HG03097 (cell line): ENCODE measurements around the gene UBE2V1.
"Not testable (repeated sequence)": the region's sequence is repeated elsewhere in the genome, so short reads cannot be mapped to it uniquely, and the experiment has no call there.

ENCODE experiments used
- ATAC-seq: cut with Tn5 transposase; IDR thresholded peaks from one replicate; pipeline ENCODE4 v1.9.1; 2021; ENCODE audit not compliant: unreplicated experiment, low FRiP score

The UBE2V1 gene

DNA sequence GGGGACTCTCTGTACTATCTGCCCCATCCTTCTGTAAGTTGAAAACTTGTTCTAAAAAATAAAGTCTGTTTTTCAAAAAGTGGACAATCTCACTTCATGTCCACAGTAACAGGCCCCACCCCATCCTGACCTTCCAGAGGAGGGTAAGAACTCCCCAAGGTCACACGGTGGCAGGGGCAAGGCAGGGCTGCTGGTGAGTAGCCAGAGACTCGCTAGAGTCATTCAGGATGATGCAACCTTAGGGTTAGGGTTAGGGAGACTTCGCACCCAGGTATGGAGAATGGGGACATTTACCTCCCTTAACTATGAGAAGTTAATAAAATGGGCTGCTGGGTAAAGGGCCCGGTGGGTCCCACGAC, 25.1 kb upstream of the UBE2V1 start:
- no peak for ATAC-seq

DNA sequence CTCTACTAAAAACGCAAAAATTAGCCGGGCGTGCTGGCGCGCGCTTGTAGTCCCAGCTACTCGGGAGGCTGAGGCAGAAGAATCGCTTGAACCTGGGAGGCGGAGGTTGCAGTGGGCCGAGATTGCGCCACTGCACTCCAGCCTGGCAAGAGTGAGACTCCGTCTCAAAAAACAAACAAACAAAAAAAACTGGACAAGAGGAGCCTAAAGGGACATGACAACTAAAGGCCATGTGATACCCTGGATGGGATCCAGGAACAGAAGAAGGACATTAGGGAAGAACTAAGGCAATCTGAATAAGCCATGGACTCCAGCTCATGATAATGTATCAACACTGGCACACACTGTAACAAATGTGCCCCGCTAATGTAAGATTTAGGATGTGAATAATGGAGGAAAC, 24.8 kb upstream of the UBE2V1 start:
- ATAC-seq, result not testable (repeated sequence)

DNA sequence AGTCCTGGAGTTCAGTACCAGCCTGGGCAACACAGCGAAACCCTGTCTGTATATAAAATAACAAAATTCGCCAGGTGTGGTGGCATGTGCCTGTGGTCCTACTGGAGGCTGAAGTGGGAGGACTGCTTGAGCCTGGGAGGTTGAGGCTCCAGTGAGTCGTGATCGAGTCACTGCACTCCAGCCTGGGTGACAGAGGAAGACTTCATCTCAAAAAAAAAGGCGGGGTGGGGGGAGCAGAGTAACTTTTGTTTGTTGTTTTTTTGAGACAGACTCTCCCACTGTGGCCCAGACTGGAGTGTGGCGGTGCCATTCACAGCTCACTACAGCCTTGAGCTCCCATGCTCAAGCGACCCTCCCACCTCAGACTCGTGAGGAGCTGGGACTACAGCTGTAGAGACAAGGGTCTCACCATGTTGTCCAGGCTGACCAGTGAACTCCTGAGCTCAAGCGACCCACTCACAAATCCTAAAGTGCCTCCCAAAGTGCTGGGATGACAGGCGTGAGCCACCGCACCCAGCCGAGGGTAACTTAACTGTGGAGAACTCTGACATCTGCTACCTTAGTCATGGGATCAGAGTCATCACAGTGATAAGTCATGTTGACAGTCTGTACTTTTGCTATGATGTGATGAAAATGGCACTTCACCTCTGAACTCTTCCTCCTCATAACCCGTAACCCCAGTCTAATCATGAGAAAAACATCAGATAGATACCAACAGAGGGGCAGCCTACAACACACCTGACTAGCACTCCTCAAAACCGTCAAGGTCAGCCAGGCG, 24.1 kb upstream of the UBE2V1 start:
- ATAC-seq, result no peak

DNA sequence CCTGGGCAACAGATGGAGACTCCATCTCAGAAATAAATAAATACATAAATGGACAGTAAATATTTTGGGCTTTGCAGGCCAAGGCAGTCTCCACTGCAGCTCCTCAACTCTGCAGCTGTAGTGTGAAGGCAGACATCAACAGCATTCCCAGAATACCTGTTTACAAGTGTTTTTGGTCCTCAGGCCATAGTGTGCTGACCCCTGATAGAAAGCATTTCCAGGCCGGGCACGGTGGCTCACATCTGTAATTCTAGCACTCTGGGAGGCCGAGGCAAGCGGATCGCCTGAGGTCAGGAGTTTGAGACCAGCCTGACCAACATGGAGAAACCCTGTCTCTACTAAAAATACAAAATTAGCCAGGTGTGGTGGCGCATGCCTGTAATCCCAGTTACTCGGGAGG, 22.2 kb upstream of the UBE2V1 start:
- not testable (repeated sequence) for ATAC-seq

DNA sequence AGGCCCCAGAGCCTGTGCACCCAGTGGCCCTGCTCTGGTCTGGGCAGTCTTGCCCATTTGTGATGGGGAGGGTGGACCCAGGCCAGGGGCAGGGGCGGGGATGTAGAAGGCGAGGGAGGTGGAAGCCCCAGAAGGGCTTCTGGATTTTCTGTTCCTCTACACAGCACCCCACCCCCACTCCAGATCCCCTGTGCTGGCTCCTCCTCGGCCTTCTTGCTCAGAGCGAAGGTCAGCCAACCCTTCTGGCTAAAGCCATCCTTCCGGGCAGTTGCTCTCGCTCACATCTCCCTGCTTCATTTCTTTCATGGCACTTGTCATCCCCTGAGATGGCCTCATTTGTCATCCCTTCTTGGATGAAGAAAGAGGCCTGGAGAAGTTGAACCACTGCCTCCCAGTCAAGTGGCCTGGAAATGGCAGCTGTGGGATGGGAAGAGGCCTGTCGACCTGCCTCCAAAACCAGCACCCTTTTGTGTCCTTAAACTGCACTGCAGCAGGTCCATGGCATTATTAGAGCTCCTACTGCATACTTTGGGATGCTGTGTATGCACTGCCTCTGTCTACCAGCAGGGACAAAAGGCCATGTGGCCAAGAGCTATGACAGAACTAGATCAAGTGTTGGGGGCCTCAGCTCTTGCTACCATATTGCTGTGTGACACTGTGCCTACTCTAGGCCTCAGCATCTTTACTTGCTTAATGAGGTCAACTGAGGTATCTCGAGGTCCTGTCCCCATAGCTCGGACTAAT, 20.7 kb upstream of the UBE2V1 start:
- no peak for ATAC-seq

GRCh38 chr20:50133041-50133440, 20.1 kb upstream of the UBE2V1 start:
- ATAC-seq, result no peak

DNA sequence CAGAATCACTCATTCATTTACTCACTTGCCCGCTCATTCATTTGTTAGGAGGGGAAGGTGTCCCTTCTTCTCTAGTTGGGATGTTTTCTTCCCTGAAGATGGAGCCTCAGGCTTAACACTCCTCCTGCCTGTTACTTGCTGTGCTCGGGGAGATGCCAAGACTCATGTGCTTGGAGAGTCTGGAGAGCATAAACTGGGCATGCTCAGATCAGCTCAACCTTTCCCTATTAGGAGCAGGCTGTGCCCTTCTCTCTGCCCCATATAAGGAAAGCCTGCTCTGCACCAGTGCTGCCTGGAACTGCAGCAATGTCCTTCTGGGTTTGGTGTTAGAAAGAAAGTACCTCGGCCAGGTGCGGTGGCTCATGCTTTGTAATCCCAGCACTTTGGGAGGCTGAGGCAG, 18.0 kb upstream of the UBE2V1 start:
- ATAC-seq, result no peak

GRCh38 chr20:50130356-50130723, 17.4 kb upstream of the UBE2V1 start:
- ATAC-seq, result no peak

DNA sequence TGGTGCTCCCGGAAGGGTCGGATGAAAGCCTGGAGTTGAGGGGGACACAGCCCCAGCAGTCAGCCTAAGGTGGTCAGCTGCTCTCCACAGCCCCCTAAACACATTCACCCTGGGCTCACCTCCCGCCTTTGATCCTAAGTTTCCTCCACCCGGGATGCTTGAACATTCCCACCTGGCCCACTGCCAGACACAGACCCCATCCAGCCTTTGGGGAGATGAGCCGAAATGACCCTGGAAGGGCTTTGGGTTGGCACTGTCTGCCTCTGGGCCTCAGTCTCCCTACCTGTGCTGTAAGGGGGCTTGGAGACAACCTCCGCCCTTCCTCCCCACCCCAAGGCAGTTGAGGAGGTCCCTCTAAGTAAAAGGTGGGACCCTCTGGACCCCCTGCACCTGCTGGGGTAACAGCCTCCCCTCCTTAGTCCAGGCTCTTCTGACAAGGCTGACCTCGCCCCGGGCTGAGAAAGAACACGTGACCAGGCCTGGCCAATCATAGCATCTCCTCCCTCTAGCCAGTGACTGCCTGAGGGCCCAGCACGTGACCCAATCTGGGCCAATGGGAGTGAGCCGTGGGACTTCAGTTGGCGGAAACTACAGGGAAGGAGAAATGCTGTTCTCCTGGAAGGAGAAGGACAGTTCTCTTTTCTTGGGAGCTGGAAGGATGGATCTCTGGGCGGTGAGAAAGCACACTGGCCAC, 16.9 kb upstream of the UBE2V1 start:
- ATAC-seq, result no peak

- no peak for ATAC-seq
These were observed 15.6 kb upstream of the UBE2V1 start for GRCh38 chr20:50128520-50128905.

DNA sequence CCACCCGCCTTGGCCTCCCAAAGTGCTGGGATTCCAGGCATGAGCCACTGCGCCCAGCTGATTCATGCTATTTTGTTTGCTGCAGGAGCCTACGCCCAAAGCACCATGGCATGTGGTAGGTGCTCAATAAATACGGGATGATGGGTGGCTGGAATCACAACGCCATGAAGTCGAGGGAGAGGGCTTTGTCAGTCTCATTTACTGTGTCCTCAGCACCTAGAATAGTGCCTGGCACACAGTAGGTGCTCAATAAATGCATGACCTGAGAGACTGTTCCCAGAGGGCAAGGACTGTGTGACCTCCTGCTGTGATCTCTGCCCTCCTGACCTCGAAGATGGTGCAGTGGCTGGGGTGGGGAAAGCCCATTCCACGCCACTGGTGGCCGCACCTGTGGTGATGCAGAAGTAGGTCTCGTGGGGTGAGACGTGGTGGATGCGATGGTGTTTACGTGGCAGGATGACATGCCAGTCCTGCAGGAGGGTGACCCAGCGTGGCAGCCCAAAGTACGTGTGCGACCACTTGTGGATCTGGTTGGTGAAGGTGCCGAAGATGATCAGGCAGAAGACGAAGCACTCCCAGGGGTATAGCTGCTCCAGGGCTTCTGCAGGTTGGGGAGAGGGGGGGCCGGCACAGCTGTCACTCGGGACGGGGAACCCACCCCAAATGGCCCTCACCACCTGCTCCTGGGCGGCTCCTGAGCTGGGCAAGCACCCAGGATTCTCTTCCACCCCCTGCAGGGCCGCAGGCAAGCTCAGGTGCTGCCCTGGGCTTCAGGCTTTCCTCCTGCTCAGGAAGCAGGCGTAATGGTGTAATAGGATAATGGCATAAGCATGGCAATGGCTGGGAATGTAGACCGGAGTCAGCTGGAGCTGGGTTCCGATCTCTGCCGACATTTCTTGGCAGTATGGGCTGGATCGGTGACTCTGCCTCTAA, 14.9 kb upstream of the UBE2V1 start:
- ATAC-seq, result no peak

- no peak for ATAC-seq
These were observed 13.7 kb upstream of the UBE2V1 start for GRCh38 chr20:50126662-50127061.

DNA sequence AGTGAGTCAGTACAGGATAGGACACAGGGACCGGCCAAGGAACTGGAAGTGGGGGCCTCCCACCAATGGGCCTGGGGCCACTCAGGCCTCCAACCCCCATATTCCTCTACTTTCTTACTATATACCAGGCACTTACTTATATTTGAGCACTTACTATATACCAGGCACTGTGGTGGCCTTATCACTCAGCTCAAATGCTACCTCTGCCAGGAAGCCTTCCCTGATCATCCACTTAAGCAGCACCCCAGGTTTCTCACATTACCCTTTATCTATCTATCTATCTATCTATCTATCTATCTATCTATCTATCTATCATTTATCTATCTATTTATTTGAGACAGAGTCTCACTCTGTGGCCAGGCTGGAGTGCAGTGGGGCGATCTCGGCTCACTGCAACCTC, 12.3 kb upstream of the UBE2V1 start:
- ATAC-seq, result no peak

DNA sequence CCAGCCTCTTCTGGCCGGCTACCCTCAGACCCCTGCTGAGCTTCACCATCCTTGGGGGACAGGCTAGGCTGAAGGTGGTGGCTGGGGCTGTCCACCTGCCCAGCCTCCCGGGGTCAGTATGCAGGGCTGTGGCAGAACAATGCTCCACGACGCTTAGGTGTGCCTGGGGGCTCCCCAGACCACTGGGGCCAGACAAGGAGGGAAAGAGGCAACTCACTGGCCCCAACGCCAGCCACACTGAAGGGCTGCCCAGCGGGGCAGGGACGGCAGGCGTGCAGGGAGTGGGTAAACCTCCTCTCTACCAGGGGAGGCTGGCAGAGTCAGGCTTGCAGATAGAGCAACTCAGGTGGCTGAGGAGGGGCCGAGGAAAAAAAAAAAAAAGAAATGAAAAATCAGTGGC, 11.5 kb upstream of the UBE2V1 start:
- ATAC-seq, result no peak

DNA sequence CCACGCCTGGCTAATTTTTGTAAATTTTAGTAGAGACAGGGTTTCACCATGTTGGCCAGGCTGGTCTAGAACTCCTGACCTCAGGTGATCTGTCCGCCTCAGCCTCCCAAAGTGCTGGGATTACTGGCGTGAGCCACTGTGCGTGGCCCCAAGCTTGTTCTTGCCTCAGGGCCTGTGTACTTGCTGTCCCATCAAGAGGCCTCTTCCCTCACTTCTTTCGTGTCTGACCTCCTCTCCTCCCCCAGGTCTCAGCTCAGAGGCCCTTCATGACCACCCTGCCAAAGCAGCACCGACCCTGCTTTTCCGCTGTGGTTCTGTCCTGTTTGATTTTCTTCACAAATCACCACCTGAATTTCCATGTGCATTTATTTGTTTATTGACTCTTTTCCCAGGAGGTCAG, 10.5 kb upstream of the UBE2V1 start:
- ATAC-seq, result no peak

DNA sequence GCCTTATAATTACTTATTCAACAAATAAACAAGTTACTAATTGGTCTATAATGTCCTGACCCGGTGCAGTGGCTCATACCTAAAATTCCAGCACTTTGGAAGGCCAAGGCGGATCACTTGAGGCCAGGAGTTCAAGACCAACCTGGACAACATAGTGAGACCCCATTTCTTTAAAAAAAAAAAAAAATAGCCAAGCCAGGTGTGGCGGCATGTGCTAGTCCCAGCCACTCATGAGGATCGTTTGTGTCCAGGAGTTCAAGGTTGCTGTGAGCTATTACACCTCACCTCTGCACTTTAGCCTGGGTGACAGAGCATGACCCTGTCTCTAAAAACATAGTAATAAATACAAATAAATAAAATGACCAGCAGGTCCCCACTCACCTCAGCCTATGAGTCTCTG, 9.8 kb upstream of the UBE2V1 start:
- ATAC-seq, result no peak

- no peak for ATAC-seq
These were observed 8.9 kb upstream of the UBE2V1 start for GRCh38 chr20:50121858-50122271.

- no peak for ATAC-seq
These were observed 8.2 kb upstream of the UBE2V1 start for GRCh38 chr20:50120935-50121693.

DNA sequence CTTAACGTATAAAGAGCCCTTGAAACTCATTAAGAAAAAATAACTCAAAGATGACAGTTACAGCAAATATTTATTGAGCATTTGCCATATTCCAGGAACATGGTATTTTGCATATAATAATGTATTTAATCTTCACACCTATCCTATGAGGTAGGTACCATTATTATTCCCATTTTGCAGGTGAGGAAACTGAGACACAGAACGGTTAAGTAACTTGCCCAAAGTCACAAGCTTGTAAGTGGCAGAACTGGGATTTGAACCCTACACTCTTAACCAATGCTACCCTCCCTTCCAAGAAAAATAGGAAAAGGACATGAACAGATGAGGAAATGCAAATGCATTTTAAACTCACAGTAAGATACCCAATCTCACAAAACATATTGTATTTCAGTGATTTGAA, 5.3 kb upstream of the UBE2V1 start:
- no peak for ATAC-seq
